Neural cell (in vitro differentiated cells): ENCODE data around the gene P2RY14. TPM values are rescaled to one million over a fixed set of nuclear protein-coding genes. Genes with fewer than 3 reads are reported as not detected.

ENCODE experiments used
- H2AFZ ChIP-seq: fragments of 200-600, 300-800 bp; sonication (generic), shearing (Covaris generic); 2 replicates; pipeline ENCODE4 v1.6.0; 2014; ENCODE audit warnings: low read depth, mild to moderate bottlenecking, antibody characterized with exemption, low read length, moderate library complexity
- H3F3A ChIP-seq: fragments of 200-600 bp; shearing (Covaris generic); 2 replicates; pipeline ENCODE4 v1.6.1; 2016; ENCODE audit warnings: mild to moderate bottlenecking, moderate library complexity, mixed read lengths, antibody characterized with exemption, low read length; ENCODE audit not compliant: insufficient read depth, poor library complexity, severe bottlenecking
- H3K27ac ChIP-seq: fragments of 200-600, 300-800 bp; sonication (generic), shearing (Covaris generic); 2 replicates; pipeline ENCODE4 v1.5.1; 2014; ENCODE audit warnings: mild to moderate bottlenecking, low read length, moderate library complexity
- H3K27me3 ChIP-seq: fragments of 300-800, 200-600 bp; sonication (generic), shearing (Covaris generic); 2 replicates; pipeline ENCODE4 v1.6.0; 2014; ENCODE audit warnings: mild to moderate bottlenecking, low read depth, low read length, moderate library complexity; ENCODE audit not compliant: insufficient read depth
- H3K36me3 ChIP-seq: fragments of 300-800, 200-600 bp; sonication (generic), shearing (Covaris generic); 2 replicates; pipeline ENCODE4 v1.5.1; 2014; ENCODE audit warnings: mild to moderate bottlenecking, antibody characterized with exemption, low read length, moderate library complexity; ENCODE audit not compliant: insufficient read depth
- H3K4me2 ChIP-seq: fragments of 300-800, 200-600 bp; sonication (generic), shearing (Covaris generic); 2 replicates; pipeline ENCODE4 v1.6.0; 2014; ENCODE audit warnings: mild to moderate bottlenecking, low read length
- H3K4me3 ChIP-seq: fragments of 300-800, 200-600 bp; sonication (generic), shearing (Covaris generic); 2 replicates; pipeline ENCODE4 v1.5.1; 2014; ENCODE audit warnings: mild to moderate bottlenecking, low read length, moderate library complexity
- H3K79me2 ChIP-seq: fragments of 200-600 bp; shearing (Covaris generic); replicated peaks from 2 replicates; pipeline ENCODE4 v1.6.0; 2014; ENCODE audit warnings: mild to moderate bottlenecking, low read length, moderate library complexity; ENCODE audit not compliant: insufficient read depth
- H3K9ac ChIP-seq: fragments of 300-800, 200-600 bp; sonication (generic), shearing (Covaris generic); 2 replicates; pipeline ENCODE4 v1.6.1; 2016; ENCODE audit warnings: mild to moderate bottlenecking, low read length, mixed read lengths
- H3K9me2 ChIP-seq: fragments of 200-600 bp; shearing (Covaris generic); 2 replicates; pipeline ENCODE4 v1.6.1; 2016; ENCODE audit warnings: mild to moderate bottlenecking, low read length, mixed read lengths; ENCODE audit not compliant: insufficient read depth
- H3K9me3 ChIP-seq: fragments of 200-600, 300-800 bp; sonication (generic), shearing (Covaris generic); 2 replicates; pipeline ENCODE4 v1.6.1; 2016; ENCODE audit warnings: mild to moderate bottlenecking, mixed run types, low read length, moderate library complexity, mixed read lengths
- H4K20me1 ChIP-seq: fragments of 200-600 bp; shearing (Covaris generic); 2 replicates; pipeline ENCODE4 v1.6.1; 2016; ENCODE audit warnings: mild to moderate bottlenecking, mixed run types; ENCODE audit not compliant: insufficient read depth
- CTCF ChIP-seq: fragments of 450-650 bp; IDR thresholded peaks from 2 replicates; pipeline ENCODE4 v1.5.1; 2014; ENCODE audit warnings: antibody characterized with exemption, mild to moderate bottlenecking, moderate library complexity; ENCODE audit not compliant: poor library complexity, severe bottlenecking
- EP300 ChIP-seq: fragments of 450-650 bp; conservative IDR thresholded peaks from 2 replicates; pipeline ENCODE4 v1.6.1; 2014; ENCODE audit warnings: antibody characterized with exemption, mild to moderate bottlenecking, moderate library complexity; ENCODE audit not compliant: poor library complexity, severe bottlenecking
- EZH2 ChIP-seq: fragments of 200-600, 300-800 bp; shearing (Covaris generic), sonication (generic); IDR thresholded peaks from 2 replicates; pipeline ENCODE4 v1.6.1; 2014; ENCODE audit warnings: antibody characterized with exemption, low read length, borderline replicate concordance, mild to moderate bottlenecking; ENCODE audit not compliant: insufficient read depth, poor library complexity, severe bottlenecking
- MXI1 ChIP-seq: fragments of 450-650 bp; conservative IDR thresholded peaks from 2 replicates; pipeline ENCODE4 v1.6.1; 2014; ENCODE audit warnings: antibody characterized with exemption, mild to moderate bottlenecking; ENCODE audit not compliant: poor library complexity, severe bottlenecking
- POLR2AphosphoS5 ChIP-seq: IDR thresholded peaks from 2 replicates; pipeline ENCODE4 v1.6.1; 2012
- RAD21 ChIP-seq: fragments of 450-650 bp; conservative IDR thresholded peaks from 2 replicates; pipeline ENCODE4 v1.6.1; 2014; ENCODE audit warnings: antibody characterized with exemption, mild to moderate bottlenecking, moderate library complexity
- REST ChIP-seq: IDR thresholded peaks from 2 replicates; pipeline ENCODE4 v1.6.1; 2012; ENCODE audit warnings: borderline replicate concordance
- SMC3 ChIP-seq: fragments of 450-650 bp; conservative IDR thresholded peaks from 2 replicates; pipeline ENCODE4 v1.6.1; 2014; ENCODE audit warnings: antibody characterized with exemption, mild to moderate bottlenecking, moderate library complexity; ENCODE audit not compliant: poor library complexity
- TAF1 ChIP-seq: IDR thresholded peaks from 2 replicates; pipeline ENCODE4 v1.6.1; 2012; ENCODE audit warnings: low read depth
- polyA plus RNA-seq: library from polyadenylated mRNA; depleted of rRNA; stranded (reverse); fragments of >200 nt; gene quantifications from 2 replicates; pipeline ENCODE4 v1.2.3, GENCODE V29; 2014

Gene P2RY14
- polyA plus RNA-seq, 1 donor from 2014 or later: not detected

GRCh38 chr3:151289445-151289844 lies 11.1 kb upstream of the P2RY14 start:
- no peak overlapping the region for H3K9ac ChIP-seq

DNA sequence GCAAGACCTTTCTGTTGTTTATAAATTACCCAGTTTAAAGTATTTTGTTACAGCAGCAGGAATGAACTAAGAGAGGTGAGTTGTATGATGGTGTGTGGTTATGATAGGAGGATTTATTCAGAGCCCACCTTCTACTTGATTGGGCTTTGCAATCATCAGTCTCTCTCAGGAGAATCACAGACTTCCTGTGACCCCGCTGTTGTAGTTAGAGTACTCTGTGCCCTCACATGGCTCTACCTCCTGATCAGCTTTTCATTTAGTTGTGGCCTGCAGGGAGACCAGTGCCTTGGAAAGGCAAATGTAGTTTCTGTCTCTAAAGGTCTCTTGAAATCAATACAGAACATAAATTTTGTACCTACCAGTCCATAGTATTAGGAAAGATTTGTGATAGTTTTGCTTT lies 7.6 kb upstream of the P2RY14 start:
- Histone ChIP-seq H3K4me3 (no peak overlapping the region), H3K79me2 (no peaks in the 10 kb centered on the region), H2AFZ (no peak overlapping the region), H4K20me1 (no peaks in the 10 kb centered on the region), H3K9ac (no peak overlapping the region), H3F3A (no peaks in the 10 kb centered on the region), H3K9me2 (no peaks in the 10 kb centered on the region), H3K27me3 (no peaks in the 10 kb centered on the region), H3K4me2 (no peak overlapping the region), H3K36me3 (no peaks in the 10 kb centered on the region), H3K9me3 (no peaks in the 10 kb centered on the region), H3K27ac (no peak overlapping the region)
- TF ChIP-seq RAD21: no peak
- TF ChIP-seq EZH2: no peak
- TF ChIP-seq SMC3: no peak
- TF ChIP-seq CTCF: no peak
- no peak for TF ChIP-seq POLR2AphosphoS5
- TF ChIP-seq EP300: no peak

More at GRCh38 chr3:151289445-151289844, 11.1 kb upstream of the P2RY14 start:
- no peak overlapping the region for H3K27ac ChIP-seq
- H3K9me3 ChIP-seq: no peaks in the 10 kb centered on the region
- no peaks in the 10 kb centered on the region for H3K27me3 ChIP-seq
- TF ChIP-seq MXI1 (no peak), CTCF (no peak), TAF1 (no peak), EP300 (no peak), RAD21 (no peak), EZH2 (no peak), POLR2AphosphoS5 (no peak), SMC3 (no peak), REST (no peak)
- H3F3A ChIP-seq: no peaks in the 10 kb centered on the region
- H3K79me2 ChIP-seq: no peaks in the 10 kb centered on the region
- H3K4me3 ChIP-seq: no peak overlapping the region
- no peaks in the 10 kb centered on the region for H3K9me2 ChIP-seq
- H3K4me2 ChIP-seq: no peak overlapping the region
- no peak overlapping the region for H2AFZ ChIP-seq
- H3K36me3 ChIP-seq: no peaks in the 10 kb centered on the region
- H4K20me1 ChIP-seq: no peaks in the 10 kb centered on the region
